HFF-Myc (cell line): ENCODE measurements around the gene CHCHD6.

Experiments used
- DNase-seq: peaks from one replicate; pipeline ENCODE4 v3.0.0-alpha.2; 2011; ENCODE audit warnings: low read depth; ENCODE audit errors: extremely low read depth
- H3K4me3 ChIP-seq: replicated peaks from 2 replicates; pipeline ENCODE4 v1.5.1; 2011; ENCODE audit warnings: low read depth, mild to moderate bottlenecking, control low read depth, low read length
- CTCF ChIP-seq: IDR thresholded peaks from 2 replicates; pipeline ENCODE4 v1.5.1; 2012; ENCODE audit warnings: mild to moderate bottlenecking, low read depth, low read length, control low read depth; ENCODE audit errors: missing control alignments

The CHCHD6 gene

GRCh38 chr3:126859415-126860246 lies 155.6 kb downstream of the CHCHD6 start:
- no peak for DNase-seq
- no peak for TF ChIP-seq CTCF
- no peak overlapping the region for H3K4me3 ChIP-seq

GRCh38 chr3:126865736-126866135 lies 161.7 kb downstream of the CHCHD6 start:
- no peak overlapping the region for H3K4me3 ChIP-seq
- no peak for DNase-seq
- no peak for TF ChIP-seq CTCF

GRCh38 chr3:126866175-126866759 lies 162.2 kb downstream of the CHCHD6 start:
- H3K4me3 ChIP-seq, result no peak overlapping the region
- no peak for DNase-seq
- no peak for TF ChIP-seq CTCF

GRCh38 chr3:126867190-126867862 lies 163.3 kb downstream of the CHCHD6 start:
- no peak for DNase-seq
- no peak for TF ChIP-seq CTCF
- H3K4me3 ChIP-seq, result no peak overlapping the region

- DNase-seq, result no peak
- no peak for TF ChIP-seq CTCF
- no peak overlapping the region for H3K4me3 ChIP-seq
Measured at GRCh38 chr3:126867863-126868200, 163.8 kb downstream of the CHCHD6 start.

- H3K4me3 ChIP-seq, result no peak overlapping the region
- no peak for TF ChIP-seq CTCF
- no peak for DNase-seq
Measured at GRCh38 chr3:126870608-126871210, 166.7 kb downstream of the CHCHD6 start.
